HCT116 (cell line): Measurements from ENCODE around the gene NAA80. TPM values are rescaled to one million over a fixed set of nuclear protein-coding genes. Genes with fewer than 3 reads are reported as not detected.

ENCODE experiments used
- ATAC-seq: fragments of 200-7000 bp; cut with Tn5 transposase; 2 replicates; pipeline ENCODE4 v1.9.1; 2020; ENCODE audit warnings: mild to moderate bottlenecking, moderate library complexity
- BruUV-seq: library from RNA; stranded (reverse); fragments of 400-500 nt; replicated peaks from 2 replicates; lab custom pipeline; 2021; lab: Mats Ljungman, UMichigan
- CTCF ChIA-PET: fragments of 300-600 bp; sonication (Branson Sonifier 250); formaldehyde crosslinking; loops from one replicate; lab custom pipeline; 2021; ENCODE audit warnings: antibody characterized with exemption; lab: Charles Lee
- POLR2A ChIA-PET: fragments of 300-600, 350-600 bp; sonication (Branson Sonifier 250); formaldehyde crosslinking; loops from one replicate; lab custom pipeline; 2021; ENCODE audit warnings: antibody characterized with exemption; lab: Charles Lee
- RAD21 ChIA-PET, 2 experiments: fragments of 300-600 bp; sonication (Branson Sonifier 250); formaldehyde crosslinking; loops; one replicate each; lab custom pipeline; 2023; ENCODE audit warnings: low total read pairs in 2 of 2; ENCODE audit not compliant: uncharacterized antibody in 2 of 2, unreplicated experiment in 2 of 2, low non-redundant PET in 1 of 2; lab: Charles Lee
- DNase-seq: peaks from one replicate; pipeline ENCODE4 v3.0.0-alpha.2; 2010; ENCODE audit warnings: low read depth, low spot score
- H2AFZ ChIP-seq: fragments of 200-600 bp; shearing (Covaris generic), sonication (generic); 2 replicates; pipeline ENCODE4 v1.6.1; 2017; ENCODE audit warnings: low read depth, mixed run types, mixed read lengths, antibody characterized with exemption, low read length; ENCODE audit not compliant: poor library complexity, severe bottlenecking
- H3K27ac ChIP-seq: 2 replicates; pipeline ENCODE4 v1.5.1; 2012; ENCODE audit warnings: low read depth, low read length
- H3K27me3 ChIP-seq: fragments of 200-600 bp; sonication (generic); 2 replicates; pipeline ENCODE4 v1.6.1; 2016; ENCODE audit warnings: mixed run types, low read length, mixed read lengths; ENCODE audit not compliant: insufficient read depth
- H3K36me3 ChIP-seq, 2 experiments: fragments of 200-500 bp in 1 of 2; fragments of 200-600 bp in 1 of 2; sonication (Bioruptor generic) in 1 of 2; sonication (generic) in 1 of 2; 2 replicates each; pipeline versions ENCODE4 v1.5.1 to v1.6.1; 2014 to 2016; ENCODE audit warnings: low read length in 2 of 2, inconsistent platforms in 1 of 2, mixed read lengths in 1 of 2, mixed run types in 1 of 2; ENCODE audit not compliant: insufficient read depth in 2 of 2, control insufficient read depth in 1 of 2
- H3K4me1 ChIP-seq, 2 experiments: fragments of 200-600 bp in 1 of 2; sonication (generic) in 1 of 2; 2 replicates each; pipeline versions ENCODE4 v1.5.1 to v1.6.1; 2012 to 2017; ENCODE audit warnings: low read length in 2 of 2, inconsistent platforms in 1 of 2, mild to moderate bottlenecking in 1 of 2, mixed read lengths in 1 of 2, mixed run types in 1 of 2, moderate library complexity in 1 of 2; ENCODE audit not compliant: insufficient read depth in 2 of 2, control insufficient read depth in 1 of 2
- H3K4me2 ChIP-seq: fragments of 200-600 bp; sonication (generic); 2 replicates; pipeline ENCODE4 v1.6.1; 2017; ENCODE audit warnings: mixed run types, low read length, mixed read lengths
- H3K4me3 ChIP-seq, 2 experiments: fragments of 200-600 bp in 1 of 2; sonication (generic) in 1 of 2; replicated peaks in 1 of 2; 2 replicates each; pipeline ENCODE4 v1.5.1; 2011 to 2016; ENCODE audit warnings: low read length in 2 of 2, control low read depth in 1 of 2, low read depth in 1 of 2, mild to moderate bottlenecking in 1 of 2, mixed read lengths in 1 of 2, mixed run types in 1 of 2
- H3K79me2 ChIP-seq: fragments of 200-600 bp; sonication (generic); 2 replicates; pipeline ENCODE4 v1.6.1; 2017; ENCODE audit warnings: mild to moderate bottlenecking, mixed run types, low read length, moderate library complexity, mixed read lengths; ENCODE audit not compliant: insufficient read depth
- H3K9ac ChIP-seq: fragments of 200-600 bp; sonication (generic); 2 replicates; pipeline ENCODE4 v1.6.1; 2016; ENCODE audit warnings: low read length, mixed read lengths
- H3K9me2 ChIP-seq: fragments of 200-600 bp; sonication (generic), shearing (Covaris generic); 2 replicates; pipeline ENCODE4 v1.6.1; 2017; ENCODE audit warnings: mixed run types, mild to moderate bottlenecking, moderate library complexity; ENCODE audit not compliant: insufficient read depth
- H3K9me3 ChIP-seq, 2 experiments: fragments of 200-500 bp in 1 of 2; fragments of 200-600 bp in 1 of 2; sonication (Bioruptor generic) in 1 of 2; sonication (generic) in 1 of 2; 2 replicates each; pipeline ENCODE4 v1.6.1; 2014 to 2017; ENCODE audit warnings: low read length in 2 of 2, mixed read lengths in 2 of 2, inconsistent platforms in 1 of 2, low read depth in 1 of 2, mild to moderate bottlenecking in 1 of 2, mixed run types in 1 of 2, moderate library complexity in 1 of 2; ENCODE audit not compliant: control insufficient read depth in 1 of 2, insufficient read depth in 1 of 2
- H4K20me1 ChIP-seq: fragments of 200-600 bp; sonication (generic), shearing (Covaris generic); 2 replicates; pipeline ENCODE4 v1.6.1; 2017; ENCODE audit warnings: mixed run types, mild to moderate bottlenecking, moderate library complexity; ENCODE audit not compliant: insufficient read depth
- CBX3 ChIP-seq: IDR thresholded peaks from 2 replicates; pipeline ENCODE4 v1.6.1; 2012; ENCODE audit warnings: low read depth
- ELF1 ChIP-seq: IDR thresholded peaks from 2 replicates; pipeline ENCODE4 v1.6.1; 2012; ENCODE audit warnings: low read depth, borderline replicate concordance
- EZH2 ChIP-seq: fragments of 200-600 bp; sonication (generic); IDR thresholded peaks from 2 replicates; pipeline ENCODE4 v1.6.1; 2017; ENCODE audit warnings: antibody characterized with exemption, mixed run types
- FOSL1 ChIP-seq: IDR thresholded peaks from 2 replicates; pipeline ENCODE4 v1.6.1; 2012; ENCODE audit warnings: low read depth
- POLR2A ChIP-seq: IDR thresholded peaks from 2 replicates; pipeline ENCODE4 v1.7.0; 2011; ENCODE audit warnings: borderline replicate concordance; ENCODE audit not compliant: insufficient read depth, insufficient read length; ENCODE audit errors: extremely low read depth
- POLR2AphosphoS5 ChIP-seq: IDR thresholded peaks from 2 replicates; pipeline ENCODE4 v1.6.1; 2011; ENCODE audit warnings: mild to moderate bottlenecking, low read depth, low read length, moderate library complexity
- RAD21 ChIP-seq: IDR thresholded peaks from 2 replicates; pipeline ENCODE4 v1.6.1; 2012; ENCODE audit warnings: low read depth, mild to moderate bottlenecking
- SIN3A ChIP-seq: IDR thresholded peaks from 2 replicates; pipeline ENCODE4 v1.6.1; 2012; ENCODE audit warnings: low read depth
- SP1 ChIP-seq: IDR thresholded peaks from 2 replicates; pipeline ENCODE4 v1.6.1; 2012; ENCODE audit warnings: low read depth
- TCF7L2 ChIP-seq: IDR thresholded peaks from 2 replicates; pipeline ENCODE4 v1.7.0; 2011; ENCODE audit warnings: borderline replicate concordance, inconsistent platforms; ENCODE audit not compliant: insufficient read depth, insufficient read length; ENCODE audit errors: extremely low read depth
- YY1 ChIP-seq: IDR thresholded peaks from 2 replicates; pipeline ENCODE4 v1.6.1; 2011; ENCODE audit warnings: low read length, low read depth, moderate library complexity, mild to moderate bottlenecking; ENCODE audit not compliant: insufficient replicate concordance; ENCODE audit errors: extremely low read depth
- ZNF274 ChIP-seq: fragments of 200-500 bp; sonication (Bioruptor generic); IDR thresholded peaks from 2 replicates; pipeline ENCODE4 v1.6.1; 2014; ENCODE audit warnings: mild to moderate bottlenecking, low read depth, low read length, inconsistent platforms
- intact Hi-C: fragments of 100-400 bp; cut with micrococcal nuclease; formaldehyde crosslinking; loops from 2 replicates; pipeline ENCODE4 v1.10.0; 2022
- total RNA-seq: library from RNA; stranded (reverse); gene quantifications from one replicate; pipeline ENCODE4 v1.2.1, GENCODE V29; 2021; ENCODE audit not compliant: unreplicated experiment
- TF ChIP-seq, protein P1 (sequence below): IDR thresholded peaks from 2 replicates; pipeline ENCODE4 v1.6.1; 2012; ENCODE audit warnings: low read depth

NAA80 gene
- total RNA-seq, 1 experiment from 2014 or later: 21.3 TPM

- Histone ChIP-seq H3K9ac (peak overlapping the region; percentile 84), H4K20me1 (no peaks in the 10 kb centered on the region), H3K36me3 (peaks cover 11 to 15% of the 10 kb centered on the region in 2 experiments; a peak in 3 of 4 replicates), H3K4me2 (no peak overlapping the region; the same call in 1 of the 2 replicates), H3K79me2 (no peaks in the 10 kb centered on the region), H3K27ac (peak overlapping the region; percentile 77), H3K9me2 (no peaks in the 10 kb centered on the region), H2AFZ (no peak overlapping the region), H3K4me1 (peaks cover 23 to 57% of the 10 kb centered on the region in 2 experiments), H3K4me3 (no peak overlapping the region), H3K27me3 (no peaks in the 10 kb centered on the region), H3K9me3 (no peaks in the 10 kb centered on the region)
- no peak for ATAC-seq
- intact Hi-C loops: no loop called here
- ChIA-PET RAD21 (no interaction called here), CTCF (interaction anchor here (0.7 to 3.3 kb wide), 10 partner anchors 11 to 94 kb away, joined by 3 to 46 read pairs (median 8); partner anchors contain the start of genes HYAL3, NAA80 and TUSC2), POLR2A (interaction anchor here (0.6 to 2.0 kb wide), 3 partner anchors 9 to 32 kb away, joined by 3 to 8 read pairs (median 3); partner anchors contain the start of gene GNAI2)
- no peak for DNase-seq
- BruUV-seq: no TSS peak
- TF ChIP-seq POLR2AphosphoS5: no peak
- no peak for TF ChIP-seq SIN3A
- TF ChIP-seq ELF1: no peak
- no peak for TF ChIP-seq CBX3
- TF ChIP-seq FOSL1: no peak
- no peak for TF ChIP-seq RAD21
- TF ChIP-seq YY1: no peak
- no peak for TF ChIP-seq POLR2A
These were observed 40.2 kb downstream of the NAA80 start for GRCh38 chr3:50258979-50259378.

GRCh38 chr3:50258029-50258680 is 41.0 kb downstream of the NAA80 start:
- no peak for DNase-seq
- intact Hi-C loops: no loop called here
- no TSS peak for BruUV-seq
- Histone ChIP-seq H3K4me3 (no peak overlapping the region), H3K9me2 (no peaks in the 10 kb centered on the region), H3K36me3 (peaks cover 11 to 15% of the 10 kb centered on the region in 2 experiments; a peak in 3 of 4 replicates), H3K27me3 (no peaks in the 10 kb centered on the region), H3K9me3 (no peaks in the 10 kb centered on the region), H3K4me2 (no peak overlapping the region), H2AFZ (no peak overlapping the region), H3K27ac (no peak overlapping the region; the same call in 1 of the 2 replicates), H3K79me2 (no peaks in the 10 kb centered on the region), H4K20me1 (no peaks in the 10 kb centered on the region), H3K4me1 (peaks cover 15 to 50% of the 10 kb centered on the region in 2 experiments), H3K9ac (no peak overlapping the region)
- RAD21 ChIA-PET: no interaction called here
- no peak for ATAC-seq
- POLR2A ChIA-PET: no interaction called here
- CTCF ChIA-PET: interaction anchor here (0.7 to 3.3 kb wide), 8 partner anchors 10 to 70 kb away, joined by 3 to 46 read pairs (median 6); partner anchors contain the start of genes GNAI2, HYAL3, NAA80 and TUSC2
- no peak for TF ChIP-seq EZH2
- no peak for TF ChIP-seq ZNF274
- TF ChIP-seq POLR2A: no peak
- no peak for TF ChIP-seq FOSL1
- no peak for TF ChIP-seq TCF7L2
- TF ChIP-seq RAD21: no peak
- TF ChIP-seq, protein P1, sequence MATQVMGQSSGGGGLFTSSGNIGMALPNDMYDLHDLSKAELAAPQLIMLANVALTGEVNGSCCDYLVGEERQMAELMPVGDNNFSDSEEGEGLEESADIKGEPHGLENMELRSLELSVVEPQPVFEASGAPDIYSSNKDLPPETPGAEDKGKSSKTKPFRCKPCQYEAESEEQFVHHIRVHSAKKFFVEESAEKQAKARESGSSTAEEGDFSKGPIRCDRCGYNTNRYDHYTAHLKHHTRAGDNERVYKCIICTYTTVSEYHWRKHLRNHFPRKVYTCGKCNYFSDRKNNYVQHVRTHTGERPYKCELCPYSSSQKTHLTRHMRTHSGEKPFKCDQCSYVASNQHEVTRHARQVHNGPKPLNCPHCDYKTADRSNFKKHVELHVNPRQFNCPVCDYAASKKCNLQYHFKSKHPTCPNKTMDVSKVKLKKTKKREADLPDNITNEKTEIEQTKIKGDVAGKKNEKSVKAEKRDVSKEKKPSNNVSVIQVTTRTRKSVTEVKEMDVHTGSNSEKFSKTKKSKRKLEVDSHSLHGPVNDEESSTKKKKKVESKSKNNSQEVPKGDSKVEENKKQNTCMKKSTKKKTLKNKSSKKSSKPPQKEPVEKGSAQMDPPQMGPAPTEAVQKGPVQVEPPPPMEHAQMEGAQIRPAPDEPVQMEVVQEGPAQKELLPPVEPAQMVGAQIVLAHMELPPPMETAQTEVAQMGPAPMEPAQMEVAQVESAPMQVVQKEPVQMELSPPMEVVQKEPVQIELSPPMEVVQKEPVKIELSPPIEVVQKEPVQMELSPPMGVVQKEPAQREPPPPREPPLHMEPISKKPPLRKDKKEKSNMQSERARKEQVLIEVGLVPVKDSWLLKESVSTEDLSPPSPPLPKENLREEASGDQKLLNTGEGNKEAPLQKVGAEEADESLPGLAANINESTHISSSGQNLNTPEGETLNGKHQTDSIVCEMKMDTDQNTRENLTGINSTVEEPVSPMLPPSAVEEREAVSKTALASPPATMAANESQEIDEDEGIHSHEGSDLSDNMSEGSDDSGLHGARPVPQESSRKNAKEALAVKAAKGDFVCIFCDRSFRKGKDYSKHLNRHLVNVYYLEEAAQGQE: no peak
- TF ChIP-seq SP1: no peak
